Progenitor cell of endocrine pancreas (in vitro differentiated cells): ENCODE data around the gene DYNC1H1. TPM values are rescaled to one million over a fixed set of nuclear protein-coding genes. Genes with fewer than 3 reads are reported as not detected.

Source experiments
- DNase-seq: peaks from one replicate; pipeline ENCODE4 v3.0.0; 2021; ENCODE audit warnings: low spot score; ENCODE audit not compliant: unreplicated experiment
- H3K27ac Mint-ChIP-seq: 2 replicates; pipeline ENCODE4 v1.8.0; 2021; ENCODE audit warnings: mild to moderate bottlenecking, moderate library complexity, mixed read lengths
- H3K27me3 Mint-ChIP-seq: 2 replicates; pipeline ENCODE4 v1.8.0; 2021; ENCODE audit warnings: mixed read lengths
- H3K36me3 Mint-ChIP-seq: 2 replicates; pipeline ENCODE4 v1.8.0; 2022; ENCODE audit warnings: mixed read lengths; ENCODE audit not compliant: insufficient read depth
- H3K4me1 Mint-ChIP-seq: 2 replicates; pipeline ENCODE4 v1.8.0; 2021; ENCODE audit warnings: low read depth, mixed read lengths
- H3K4me3 Mint-ChIP-seq: 2 replicates; pipeline ENCODE4 v1.8.0; 2021; ENCODE audit warnings: low read depth, mild to moderate bottlenecking, moderate library complexity, mixed read lengths
- H3K9me3 Mint-ChIP-seq: 2 replicates; pipeline ENCODE4 v1.8.0; 2021; ENCODE audit warnings: low read depth, mixed read lengths
- long read RNA-seq: library from polyadenylated mRNA; unstranded; transcript quantifications from one replicate; pipeline ENCODE4 v2.0.0, GENCODE V29; 2020
- total RNA-seq: library from RNA; stranded (reverse); gene quantifications from 2 replicates; pipeline ENCODE4 v1.2.1, GENCODE V29; 2021
- TF ChIP-seq, protein P1 (sequence below): fragments of 200-600 bp; sonication (generic); IDR thresholded peaks from one replicate; pipeline ENCODE4 v1.5.0; 2021; ENCODE audit warnings: antibody characterized with exemption, mild to moderate bottlenecking; ENCODE audit not compliant: unreplicated experiment

DYNC1H1 gene
- 501 and 519 TPM in 2 replicates for total RNA-seq
- long read RNA-seq, transcript DYNC1H1-226 (13 exons, 2,163 nt): major isoform, 7 of 559 reads
- long read RNA-seq, partial matches to known transcripts: 528 of 559 reads
- long read RNA-seq, other reads (novel, unspliced or antisense): 21 of 559 reads

DNA sequence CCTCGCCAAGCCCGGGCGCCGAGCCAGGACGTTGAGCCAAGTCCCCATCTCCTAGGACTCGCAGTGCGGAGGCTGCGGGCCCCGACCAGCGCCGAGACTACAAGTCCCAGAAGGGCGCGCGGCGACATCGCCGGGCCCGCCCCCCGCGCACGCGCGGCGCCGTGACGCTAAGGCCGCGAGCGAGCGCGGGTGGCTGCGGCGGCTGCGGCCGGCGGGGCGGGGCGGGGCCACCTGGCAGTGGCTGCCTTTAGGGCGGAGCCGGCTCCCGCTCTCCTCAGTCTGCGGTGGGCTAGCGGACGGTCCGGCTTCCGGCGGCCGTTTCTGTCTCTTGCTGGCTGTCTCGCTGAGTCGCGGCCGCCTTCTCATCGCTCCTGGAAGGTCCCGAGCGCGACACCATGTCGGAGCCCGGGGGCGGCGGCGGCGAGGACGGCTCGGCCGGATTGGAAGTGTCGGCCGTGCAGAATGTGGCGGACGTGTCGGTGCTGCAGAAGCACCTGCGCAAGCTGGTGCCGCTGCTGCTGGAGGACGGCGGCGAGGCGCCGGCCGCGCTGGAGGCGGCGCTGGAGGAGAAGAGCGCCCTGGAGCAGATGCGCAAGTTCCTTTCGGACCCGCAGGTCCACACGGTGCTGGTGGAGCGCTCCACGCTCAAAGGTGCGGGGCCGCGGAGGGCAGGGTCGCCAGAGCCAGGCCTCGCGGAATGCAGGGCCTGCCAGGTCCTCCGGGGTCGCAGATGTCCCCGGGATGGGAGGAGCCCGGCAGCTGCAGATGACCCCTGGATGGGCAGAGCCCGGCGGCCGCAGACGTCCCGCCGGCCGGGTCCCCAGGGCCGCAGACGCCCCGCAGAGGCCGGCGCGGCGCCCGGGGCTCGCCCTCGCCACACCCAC lies at the start of gene DYNC1H1:
DYNC1H1 (plus strand) TSS at position 277 of the 884 bp plus-strand sequence; CDS start at position 396, 119 bp downstream.
- Mint-ChIP-seq H3K4me3 (peak within 1 kb of the TSS; percentile 90), H3K27ac (peak within 1 kb of the TSS; percentile 94), H3K9me3 (no peaks in the 10 kb centered on the region), H3K36me3 (peaks cover 3% of the 10 kb centered on the region), H3K27me3 (peaks cover 9% of the 10 kb centered on the region), H3K4me1 (peaks cover 19% of the 10 kb centered on the region)
- peak; percentile 84 for DNase-seq
- TF ChIP-seq, protein P1, sequence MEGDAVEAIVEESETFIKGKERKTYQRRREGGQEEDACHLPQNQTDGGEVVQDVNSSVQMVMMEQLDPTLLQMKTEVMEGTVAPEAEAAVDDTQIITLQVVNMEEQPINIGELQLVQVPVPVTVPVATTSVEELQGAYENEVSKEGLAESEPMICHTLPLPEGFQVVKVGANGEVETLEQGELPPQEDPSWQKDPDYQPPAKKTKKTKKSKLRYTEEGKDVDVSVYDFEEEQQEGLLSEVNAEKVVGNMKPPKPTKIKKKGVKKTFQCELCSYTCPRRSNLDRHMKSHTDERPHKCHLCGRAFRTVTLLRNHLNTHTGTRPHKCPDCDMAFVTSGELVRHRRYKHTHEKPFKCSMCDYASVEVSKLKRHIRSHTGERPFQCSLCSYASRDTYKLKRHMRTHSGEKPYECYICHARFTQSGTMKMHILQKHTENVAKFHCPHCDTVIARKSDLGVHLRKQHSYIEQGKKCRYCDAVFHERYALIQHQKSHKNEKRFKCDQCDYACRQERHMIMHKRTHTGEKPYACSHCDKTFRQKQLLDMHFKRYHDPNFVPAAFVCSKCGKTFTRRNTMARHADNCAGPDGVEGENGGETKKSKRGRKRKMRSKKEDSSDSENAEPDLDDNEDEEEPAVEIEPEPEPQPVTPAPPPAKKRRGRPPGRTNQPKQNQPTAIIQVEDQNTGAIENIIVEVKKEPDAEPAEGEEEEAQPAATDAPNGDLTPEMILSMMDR: no peak

DNA sequence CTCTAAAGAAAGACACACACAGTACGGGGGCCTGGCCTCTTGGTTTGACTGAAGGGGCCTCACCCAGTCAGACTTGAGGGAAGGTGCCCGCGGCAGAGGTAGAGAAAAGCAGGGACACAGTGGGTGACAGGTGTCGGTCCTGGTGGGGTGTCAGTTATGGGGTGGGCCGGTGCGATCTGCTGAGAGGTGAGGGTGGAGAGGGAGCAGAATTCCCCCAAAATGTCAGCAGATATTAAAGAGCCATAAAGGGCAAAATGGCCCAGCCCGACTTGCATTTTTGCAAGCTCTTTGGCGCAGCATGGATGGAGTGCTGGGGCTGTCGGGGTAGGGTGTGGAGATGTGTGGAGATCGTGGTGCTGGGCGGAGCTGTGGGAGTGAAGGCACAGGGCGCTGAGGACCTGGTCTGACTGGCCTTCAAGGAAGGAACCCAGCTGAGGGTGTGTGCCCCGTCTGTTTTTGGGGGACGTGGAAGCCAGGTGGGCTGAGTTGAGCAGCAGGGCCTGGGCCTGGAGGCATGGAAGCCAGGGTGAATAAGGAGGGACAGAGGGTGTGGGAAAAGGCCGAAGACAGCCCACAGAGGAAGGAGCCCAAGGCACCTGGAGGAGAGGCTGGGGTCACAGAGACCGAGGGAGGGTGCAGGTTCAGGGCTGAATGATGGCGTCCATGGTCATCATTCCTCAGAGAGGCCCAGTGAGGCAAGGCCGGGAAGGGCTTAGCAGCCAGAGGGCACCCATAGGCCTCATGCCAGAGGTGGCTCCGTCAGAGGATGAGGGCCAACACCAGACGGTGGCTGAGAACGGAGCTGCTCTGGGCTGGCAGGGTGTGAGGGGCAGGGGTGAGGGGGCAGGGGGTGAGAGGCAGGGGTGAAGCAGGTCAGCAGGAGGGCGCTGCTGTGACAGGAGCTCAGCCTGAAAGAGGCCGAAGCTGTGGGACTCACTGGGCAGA lies 48.2 kb upstream of the DYNC1H1 start:
- TF ChIP-seq, protein P1: no peak
- Mint-ChIP-seq H3K27me3 (no peaks in the 10 kb centered on the region), H3K9me3 (no peaks in the 10 kb centered on the region), H3K4me1 (no peaks in the 10 kb centered on the region), H3K27ac (peak overlapping the region; percentile 81), H3K4me3 (no peak overlapping the region), H3K36me3 (peaks cover 10% of the 10 kb centered on the region)
- no peak for DNase-seq

DNA sequence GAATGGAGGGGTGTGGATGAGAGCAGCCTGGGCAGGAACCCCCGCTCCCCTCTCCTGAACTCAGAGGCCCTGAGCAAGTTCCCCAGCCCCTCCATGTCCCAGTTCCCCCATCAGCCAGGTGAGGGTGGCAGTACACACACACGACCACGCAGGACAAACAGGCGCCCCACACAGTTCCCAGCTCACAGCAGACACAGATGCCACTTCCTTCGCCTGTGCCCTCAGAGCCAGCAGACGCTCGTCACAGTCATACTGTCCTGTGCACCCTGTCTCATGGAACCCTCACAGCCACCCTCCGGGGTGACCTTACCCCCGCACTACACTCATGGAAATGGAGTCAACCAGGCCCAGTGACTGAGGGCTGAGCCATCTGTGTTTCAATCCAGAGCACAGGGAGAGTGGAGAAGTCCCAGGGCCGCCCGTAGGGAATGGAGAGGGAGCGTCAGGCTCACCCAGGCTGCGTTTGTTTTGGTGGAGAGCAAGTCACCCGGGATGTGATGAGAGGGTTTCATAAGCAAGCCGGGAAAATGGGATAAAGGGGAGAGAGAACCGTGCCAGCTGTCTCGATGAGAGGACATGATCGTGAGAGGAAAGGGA lies 47.5 kb upstream of the DYNC1H1 start:
- Mint-ChIP-seq H3K4me3 (no peak overlapping the region), H3K27me3 (no peaks in the 10 kb centered on the region), H3K36me3 (peaks cover 14% of the 10 kb centered on the region), H3K4me1 (no peaks in the 10 kb centered on the region), H3K9me3 (no peaks in the 10 kb centered on the region), H3K27ac (peak overlapping the region; percentile 78)
- TF ChIP-seq, protein P1: no peak
- DNase-seq: no peak

DNA sequence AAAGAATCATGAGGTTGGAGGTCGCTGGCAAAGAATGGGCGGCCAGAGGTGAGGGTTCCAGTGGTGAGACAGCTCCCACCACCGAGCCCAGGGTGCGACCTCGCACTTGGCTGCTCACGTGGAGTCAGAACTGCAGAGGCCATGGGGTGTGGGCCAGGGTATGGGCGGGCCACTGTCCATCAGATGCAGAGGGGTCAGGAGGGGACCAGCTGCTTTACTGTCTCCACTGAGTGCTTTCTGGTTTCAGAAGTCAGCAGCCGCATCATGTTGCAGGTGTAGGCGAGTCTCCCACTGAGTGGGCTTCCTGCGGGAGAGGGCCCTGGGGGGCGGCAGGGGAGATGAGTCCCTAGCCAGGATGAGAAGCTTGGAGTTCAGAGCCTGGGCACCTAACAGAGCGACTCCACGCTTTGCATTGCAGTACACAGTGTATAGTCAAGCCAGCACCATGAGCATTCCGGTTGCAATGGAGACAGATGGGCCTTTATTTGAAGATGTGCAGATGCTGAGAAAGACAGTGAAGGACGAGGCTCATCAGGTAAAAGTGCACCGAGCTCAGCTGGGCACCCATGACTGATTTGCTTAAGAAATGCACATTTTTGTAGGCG lies 46.9 kb upstream of the DYNC1H1 start:
- H3K27ac Mint-ChIP-seq: peak overlapping the region; percentile 78

More for the DNA sequence above, 46.9 kb upstream of the DYNC1H1 start:
- TF ChIP-seq, protein P1: no peak
- H3K36me3 Mint-ChIP-seq: peaks cover 12% of the 10 kb centered on the region
- no peak overlapping the region for H3K4me3 Mint-ChIP-seq
- no peaks in the 10 kb centered on the region for H3K4me1 Mint-ChIP-seq
- DNase-seq: no peak
- no peaks in the 10 kb centered on the region for H3K9me3 Mint-ChIP-seq
- H3K27me3 Mint-ChIP-seq: no peaks in the 10 kb centered on the region
